ENCODE measurements around the gene UBTD2. TPM values are rescaled to one million over a fixed set of nuclear protein-coding genes. Genes with fewer than 3 reads are reported as not detected.

The UBTD2 gene
- total and polyA plus RNA-seq, 2 experiments from 2014 or later, result 23.9 to 26.2 TPM

DNA sequence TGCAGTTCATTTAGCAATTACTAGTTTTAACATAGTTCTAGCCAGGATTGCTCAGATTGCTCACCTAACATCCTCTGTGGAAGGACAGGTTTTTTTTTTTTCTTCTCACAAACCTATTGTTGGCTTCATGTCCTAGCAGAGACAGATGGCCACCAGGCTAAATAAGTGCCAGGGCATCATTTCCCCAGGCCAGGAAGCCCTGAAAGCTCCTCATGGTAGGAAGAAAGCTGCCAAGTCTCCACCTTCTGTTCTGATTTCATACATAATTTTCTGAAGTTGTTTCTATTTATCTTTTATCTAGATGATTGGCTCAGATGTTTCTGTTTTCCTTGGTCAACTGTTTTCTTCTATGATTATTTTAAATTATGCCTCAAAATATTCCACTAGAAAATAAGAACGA is 58.6 kb downstream of the UBTD2 start:
- Histone ChIP-seq H3K27me3 (no peaks in the 10 kb centered on the region), H3K36me3 (peaks cover 11% of the 10 kb centered on the region), H3K9me3 (ENCODE audit: low read depth) (no peaks in the 10 kb centered on the region), H3K27ac (peak overlapping the region; percentile 5), H3K4me1 (ENCODE audit: low read depth) (no peaks in the 10 kb centered on the region), H3K4me3 (no peak overlapping the region)
- no peak for DNase-seq (ENCODE audit: low read depth in 1 of 2, low spot score in 1 of 2)
- TF ChIP-seq, protein P1, sequence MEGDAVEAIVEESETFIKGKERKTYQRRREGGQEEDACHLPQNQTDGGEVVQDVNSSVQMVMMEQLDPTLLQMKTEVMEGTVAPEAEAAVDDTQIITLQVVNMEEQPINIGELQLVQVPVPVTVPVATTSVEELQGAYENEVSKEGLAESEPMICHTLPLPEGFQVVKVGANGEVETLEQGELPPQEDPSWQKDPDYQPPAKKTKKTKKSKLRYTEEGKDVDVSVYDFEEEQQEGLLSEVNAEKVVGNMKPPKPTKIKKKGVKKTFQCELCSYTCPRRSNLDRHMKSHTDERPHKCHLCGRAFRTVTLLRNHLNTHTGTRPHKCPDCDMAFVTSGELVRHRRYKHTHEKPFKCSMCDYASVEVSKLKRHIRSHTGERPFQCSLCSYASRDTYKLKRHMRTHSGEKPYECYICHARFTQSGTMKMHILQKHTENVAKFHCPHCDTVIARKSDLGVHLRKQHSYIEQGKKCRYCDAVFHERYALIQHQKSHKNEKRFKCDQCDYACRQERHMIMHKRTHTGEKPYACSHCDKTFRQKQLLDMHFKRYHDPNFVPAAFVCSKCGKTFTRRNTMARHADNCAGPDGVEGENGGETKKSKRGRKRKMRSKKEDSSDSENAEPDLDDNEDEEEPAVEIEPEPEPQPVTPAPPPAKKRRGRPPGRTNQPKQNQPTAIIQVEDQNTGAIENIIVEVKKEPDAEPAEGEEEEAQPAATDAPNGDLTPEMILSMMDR (IDR thresholded peaks at IDR 0.05; ENCODE audit: low read depth, low read length), result no peak

DNA sequence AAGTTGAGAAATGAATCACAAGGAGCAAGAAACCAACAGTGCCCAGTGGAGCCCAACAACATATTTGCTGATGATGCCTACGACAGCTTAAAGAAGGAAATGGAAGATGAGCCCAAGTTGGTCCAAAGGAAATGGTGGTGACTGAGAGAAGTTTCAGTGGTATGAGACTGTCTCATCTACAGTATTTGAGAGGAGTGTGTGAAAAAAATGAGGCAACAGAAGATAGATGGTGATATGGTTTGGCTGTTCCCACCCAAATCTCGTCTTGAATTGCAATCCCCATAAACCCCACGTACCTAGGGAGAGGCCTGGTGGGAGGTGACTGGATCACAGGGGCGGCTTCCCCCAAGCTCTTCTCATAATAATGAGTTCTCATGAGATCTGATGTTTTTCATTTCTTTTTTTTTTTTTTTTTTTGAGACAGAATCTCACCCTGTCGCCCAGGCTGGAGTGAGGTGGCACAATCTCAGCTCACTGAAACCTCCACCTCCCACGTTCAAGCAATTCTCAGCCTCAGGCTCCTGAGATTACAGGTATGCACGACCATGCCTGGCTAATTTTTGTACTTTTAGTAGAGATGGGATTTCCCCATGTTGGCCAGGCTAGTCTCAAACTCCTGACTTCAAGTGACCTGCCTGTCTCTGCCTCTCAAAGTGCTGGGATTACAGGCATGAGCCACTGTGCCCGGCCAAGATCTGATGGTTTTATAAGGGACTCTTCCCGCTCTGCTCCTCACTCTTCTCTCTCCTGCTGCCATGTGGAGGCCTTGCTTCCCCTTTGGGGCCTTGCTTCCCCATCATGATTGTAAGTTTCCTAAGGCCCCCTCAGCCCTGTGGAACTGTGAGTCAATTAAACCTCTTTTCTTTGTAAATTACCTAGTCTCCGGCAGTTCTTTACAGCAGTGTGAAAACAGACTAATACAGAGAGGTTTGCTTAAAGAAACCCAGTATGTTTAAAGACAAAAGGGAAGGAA is 59.4 kb downstream of the UBTD2 start:
- Histone ChIP-seq H3K27ac (peak overlapping the region; percentile 51), H3K36me3 (peaks cover 14% of the 10 kb centered on the region), H3K27me3 (no peaks in the 10 kb centered on the region), H3K9me3 (ENCODE audit: low read depth) (no peaks in the 10 kb centered on the region), H3K4me3 (no peak overlapping the region), H3K4me1 (ENCODE audit: low read depth) (no peaks in the 10 kb centered on the region)
- TF ChIP-seq, protein P1 (IDR thresholded peaks at IDR 0.05; ENCODE audit: low read depth, low read length), result no peak
- DNase-seq (ENCODE audit: low read depth in 1 of 2, low spot score in 1 of 2), result no peak

DNA sequence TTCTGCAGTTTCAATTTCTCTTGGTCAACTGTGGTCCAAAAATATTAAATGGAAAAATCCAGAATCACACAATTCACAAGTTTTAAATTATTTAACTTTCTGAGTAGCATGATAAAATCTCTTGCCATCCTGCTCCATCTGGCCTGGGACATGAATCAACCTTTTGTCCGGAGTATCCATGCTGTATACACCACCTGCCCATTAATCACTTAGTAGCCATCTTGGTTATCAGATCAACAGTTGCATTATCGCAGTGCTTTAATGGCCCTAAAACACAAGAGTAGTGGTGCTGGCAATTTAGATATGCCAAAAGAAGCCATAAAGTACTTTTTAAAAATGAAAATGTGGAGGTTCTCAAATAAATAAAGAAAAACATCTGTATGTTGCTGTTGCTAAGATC is 64.3 kb downstream of the UBTD2 start:
- H3K36me3 ChIP-seq, result peaks cover 13% of the 10 kb centered on the region
- no peaks in the 10 kb centered on the region for H3K9me3 ChIP-seq (ENCODE audit: low read depth)
- H3K27me3 ChIP-seq, result no peaks in the 10 kb centered on the region
- no peak overlapping the region for H3K4me3 ChIP-seq
- H3K27ac ChIP-seq, result no peak overlapping the region
- no peak for DNase-seq (ENCODE audit: low read depth in 1 of 2, low spot score in 1 of 2)
- TF ChIP-seq, protein P1 (IDR thresholded peaks at IDR 0.05; ENCODE audit: low read depth, low read length), result no peak
- H3K4me1 ChIP-seq (ENCODE audit: low read depth), result no peaks in the 10 kb centered on the region

DNA sequence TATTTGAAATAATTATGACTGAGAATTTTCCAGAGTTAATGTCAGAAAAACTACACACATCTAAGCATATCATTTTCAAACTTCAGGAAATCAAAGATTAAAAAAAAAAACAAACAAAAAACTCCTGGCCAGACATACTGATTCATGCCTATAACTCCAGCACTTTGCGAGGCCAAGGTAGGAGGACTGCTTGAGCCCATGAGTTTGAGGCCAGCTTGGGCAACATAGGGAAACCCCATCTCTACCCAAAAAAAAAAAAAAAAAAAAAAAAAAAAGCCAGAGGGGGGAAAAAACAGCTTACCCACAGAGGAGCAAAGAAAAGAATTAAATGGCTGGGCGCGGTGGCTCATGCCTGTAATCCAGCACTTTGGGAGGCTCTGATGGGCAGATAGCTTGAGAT is 67.2 kb downstream of the UBTD2 start:
- Histone ChIP-seq H3K4me3 (no peak overlapping the region), H3K27me3 (no peaks in the 10 kb centered on the region), H3K36me3 (peaks cover 16% of the 10 kb centered on the region), H3K27ac (no peak overlapping the region), H3K4me1 (ENCODE audit: low read depth) (no peaks in the 10 kb centered on the region), H3K9me3 (ENCODE audit: low read depth) (no peaks in the 10 kb centered on the region)
- DNase-seq (ENCODE audit: low read depth in 1 of 2, low spot score in 1 of 2), result no peak
- TF ChIP-seq, protein P1 (IDR thresholded peaks at IDR 0.05; ENCODE audit: low read depth, low read length), result no peak

DNA sequence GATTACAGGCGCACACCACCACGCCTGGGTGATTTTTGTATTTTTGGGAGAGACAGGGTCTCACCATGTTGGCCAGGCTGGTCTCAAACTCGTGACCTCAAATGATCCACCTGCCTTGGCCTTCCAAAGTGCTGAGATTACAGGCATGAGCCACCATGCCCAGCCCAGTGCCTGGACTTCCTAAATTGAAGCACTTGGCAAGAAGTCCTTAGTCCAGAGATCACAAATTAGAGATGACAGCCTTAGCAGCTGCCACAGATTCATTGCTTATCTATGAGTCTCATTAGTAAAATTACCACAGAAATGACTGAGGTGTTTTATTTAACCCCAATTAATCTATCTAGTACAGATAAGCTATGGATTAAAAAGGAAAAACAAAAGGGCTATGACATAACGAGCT is 70.4 kb downstream of the UBTD2 start:
- Histone ChIP-seq H3K27ac (no peak overlapping the region), H3K4me1 (ENCODE audit: low read depth) (no peaks in the 10 kb centered on the region), H3K4me3 (no peak overlapping the region), H3K36me3 (peaks cover 15% of the 10 kb centered on the region), H3K9me3 (ENCODE audit: low read depth) (no peaks in the 10 kb centered on the region), H3K27me3 (no peaks in the 10 kb centered on the region)
- TF ChIP-seq, protein P1 (IDR thresholded peaks at IDR 0.05; ENCODE audit: low read depth, low read length), result no peak
- DNase-seq (ENCODE audit: low read depth in 1 of 2, low spot score in 1 of 2), result no peak

All from cardiac muscle cell (in vitro differentiated cells and primary cell).